ENCODE data around the gene CKAP2L. TPM values are rescaled to one million over a fixed set of nuclear protein-coding genes. Genes with fewer than 3 reads are reported as not detected.

CKAP2L gene
- total and polyA plus RNA-seq, 2 donors (not counting 3 experiments of a cell fraction or from before 2014, with no cell fraction given) = 3.4 to 30.7 TPM

GRCh38 chr2:112813280-112813966, 49.0 kb upstream of the CKAP2L start:
- peaks cover 30% of the 10 kb centered on the region for H3K4me1 ChIP-seq (ENCODE audit: control insufficient read depth, extremely low read depth, insufficient read depth, low read length)
- H3K36me3 ChIP-seq (ENCODE audit: control insufficient read depth in 2 of 2, extremely low read depth in 1 of 2, insufficient read depth in 2 of 2, low read length in 2 of 2) = no peaks in the 10 kb centered on the region
- no peaks in the 10 kb centered on the region for H4K20me1 ChIP-seq (replicated peaks; ENCODE audit: control insufficient read depth, extremely low read depth, insufficient read depth, low read length)
- no peaks in the 10 kb centered on the region for H3K27me3 ChIP-seq (ENCODE audit: control insufficient read depth in 2 of 2, insufficient read depth in 2 of 2, low read length in 2 of 2)
- TF ChIP-seq FOS (IDR thresholded peaks at IDR 0.05; ENCODE audit: borderline replicate concordance, insufficient read depth, low read length) = no peak
- no peak for TF ChIP-seq JUN (IDR thresholded peaks at IDR 0.05; ENCODE audit: borderline replicate concordance, insufficient read depth, insufficient read length, low read depth)
- no peak for TF ChIP-seq MAX (IDR thresholded peaks at IDR 0.05; ENCODE audit: insufficient read depth, insufficient read length)
- no peak for TF ChIP-seq CTCF (IDR thresholded peaks at IDR 0.05; ENCODE audit: extremely low read depth in 1 of 2, insufficient read depth in 1 of 2, low read depth in 1 of 2, low read length in 2 of 2)
- no peak for TF ChIP-seq POLR2AphosphoS5 (IDR thresholded peaks at IDR 0.05; ENCODE audit: insufficient read depth, low read depth, low read length)
- no peak for TF ChIP-seq MYC (IDR thresholded peaks at IDR 0.05; ENCODE audit: low read depth, low read length)
- TF ChIP-seq POLR2A (IDR thresholded peaks at IDR 0.05; ENCODE audit: low read depth, low read length) = no peak
- TF ChIP-seq GATA2 (IDR thresholded peaks at IDR 0.05; ENCODE audit: insufficient read depth, insufficient read length, low read depth, low read length) = no peak
- DNase-seq (ENCODE audit: low read depth, low spot score) = no peak
- no peaks in the 10 kb centered on the region for H3K79me2 ChIP-seq (ENCODE audit: control insufficient read depth, insufficient read depth, low read length)
- no peak for FAIRE-seq
- H3K27ac ChIP-seq (ENCODE audit: insufficient read depth, low read depth, low read length) = peak overlapping the region; percentile 97
- H3K4me2 ChIP-seq (ENCODE audit: insufficient read depth, low read length) = peak overlapping the region; percentile 57
- H3K4me3 ChIP-seq (replicated peaks in 1 of 3; ENCODE audit: insufficient read depth in 1 of 3, low read depth in 1 of 3, low read length in 3 of 3) = no peak overlapping the region
- CTCF ChIA-PET = interaction anchor here (1.1 to 3.2 kb wide), 5 partner anchors 16 to 149 kb away, joined by 3 to 25 read pairs (median 14); no protein-coding TSS in a partner anchor
- POLR2A ChIA-PET = no interaction called here
- dilution Hi-C loops (cut with MboI; ENCODE audit: extremely low pct_ligation_motif_present, low sequenced_read_pairs) = no loop called here
- peak overlapping the region; percentile 66 for H3K9ac ChIP-seq (replicated peaks; ENCODE audit: extremely low read depth, insufficient read depth, low read length)
- no peaks in the 10 kb centered on the region for H3K9me3 ChIP-seq (replicated peaks; ENCODE audit: control insufficient read depth, insufficient read depth, low read length)
- no peaks in the 10 kb centered on the region for H3K9me1 ChIP-seq (replicated peaks; ENCODE audit: control insufficient read depth, extremely low read depth, insufficient read depth, low read length)
- no peak overlapping the region for H2AFZ ChIP-seq (ENCODE audit: low read depth, low read length)
- no TSS peak for BruUV-seq (replicated peaks)
- intact Hi-C loops (cut with micrococcal nuclease) = loop anchor here (5.0 kb wide), 2 partner anchors 121 to 129 kb away; no protein-coding TSS in a partner anchor

All from endothelial cell of umbilical vein (primary cell).